Nephron (organoid): ENCODE measurements around the gene CACNA2D3.

Experiments
- H3K27ac Mint-ChIP-seq, 3 experiments: 2 replicates each; pipeline ENCODE4 v1.8.0; 2020; ENCODE audit warnings: mixed read lengths in 3 of 3, mild to moderate bottlenecking in 2 of 3, moderate library complexity in 1 of 3
- H3K27me3 Mint-ChIP-seq: 2 replicates; pipeline ENCODE4 v1.8.0; 2021; ENCODE audit warnings: low read depth, mild to moderate bottlenecking, moderate library complexity, mixed read lengths
- H3K36me3 Mint-ChIP-seq: 2 replicates; pipeline ENCODE4 v1.8.0; 2020; ENCODE audit warnings: low read depth, mixed read lengths
- H3K4me1 Mint-ChIP-seq: 2 replicates; pipeline ENCODE4 v1.8.0; 2020; ENCODE audit warnings: mixed read lengths
- H3K4me3 Mint-ChIP-seq, 3 experiments: 2 replicates each; pipeline ENCODE4 v1.8.0; 2020; ENCODE audit warnings: mild to moderate bottlenecking in 3 of 3, mixed read lengths in 3 of 3, moderate library complexity in 2 of 3
- H3K9me3 Mint-ChIP-seq: 2 replicates; pipeline ENCODE4 v1.8.0; 2020; ENCODE audit warnings: mixed read lengths
- CTCF ChIP-seq, 3 experiments: fragments of 200-600 bp; sonication (generic); IDR thresholded peaks; one replicate each; pipeline ENCODE4 v1.5.0; 2021; ENCODE audit warnings: antibody characterized with exemption in 3 of 3; ENCODE audit not compliant: unreplicated experiment in 3 of 3

Gene CACNA2D3

GRCh38 chr3:54433846-54434245 lies 311.5 kb downstream of the CACNA2D3 start:
- peak; percentile 38 to 54 (median 47) for TF ChIP-seq CTCF (IDR thresholded peaks at IDR 0.05; ENCODE audit: unreplicated experiment in 3 of 3)
- Mint-ChIP-seq H3K4me1 (peaks cover 5% of the 10 kb centered on the region), H3K27ac (no peak overlapping the region), H3K27me3 (peaks cover 7% of the 10 kb centered on the region), H3K4me3 (no peak overlapping the region), H3K36me3 (no peaks in the 10 kb centered on the region), H3K9me3 (no peaks in the 10 kb centered on the region)

- TF ChIP-seq CTCF (IDR thresholded peaks at IDR 0.05; ENCODE audit: unreplicated experiment in 3 of 3): no peak
- Mint-ChIP-seq H3K27ac (no peak overlapping the region), H3K36me3 (no peaks in the 10 kb centered on the region), H3K27me3 (peaks cover 3% of the 10 kb centered on the region), H3K4me1 (no peaks in the 10 kb centered on the region), H3K9me3 (no peaks in the 10 kb centered on the region), H3K4me3 (no peak overlapping the region)
Observed at GRCh38 chr3:54434756-54435155, 312.4 kb downstream of the CACNA2D3 start.

- Mint-ChIP-seq H3K27me3 (peaks cover 3% of the 10 kb centered on the region), H3K4me3 (no peak overlapping the region), H3K36me3 (no peaks in the 10 kb centered on the region), H3K9me3 (no peaks in the 10 kb centered on the region), H3K27ac (no peak overlapping the region), H3K4me1 (no peaks in the 10 kb centered on the region)
- TF ChIP-seq CTCF (IDR thresholded peaks at IDR 0.05; ENCODE audit: unreplicated experiment in 3 of 3): no peak
Observed at GRCh38 chr3:54437271-54437670, 314.9 kb downstream of the CACNA2D3 start.

- H3K4me1 Mint-ChIP-seq: no peaks in the 10 kb centered on the region
- H3K9me3 Mint-ChIP-seq: no peaks in the 10 kb centered on the region
- H3K27ac Mint-ChIP-seq: no peak overlapping the region
- TF ChIP-seq CTCF (IDR thresholded peaks at IDR 0.05; ENCODE audit: unreplicated experiment in 3 of 3): no peak
- no peaks in the 10 kb centered on the region for H3K36me3 Mint-ChIP-seq
- peaks cover 8% of the 10 kb centered on the region for H3K27me3 Mint-ChIP-seq
- H3K4me3 Mint-ChIP-seq: no peak overlapping the region
Observed at GRCh38 chr3:54443561-54444161, 321.3 kb downstream of the CACNA2D3 start.

- H3K4me3 Mint-ChIP-seq: no peak overlapping the region
- H3K36me3 Mint-ChIP-seq: no peaks in the 10 kb centered on the region
- no peak for TF ChIP-seq CTCF (IDR thresholded peaks at IDR 0.05; ENCODE audit: unreplicated experiment in 3 of 3)
- H3K27ac Mint-ChIP-seq: no peak overlapping the region
- no peaks in the 10 kb centered on the region for H3K9me3 Mint-ChIP-seq
- H3K4me1 Mint-ChIP-seq: no peaks in the 10 kb centered on the region
- H3K27me3 Mint-ChIP-seq: peaks cover 8% of the 10 kb centered on the region
Observed at GRCh38 chr3:54445630-54446029, 323.3 kb downstream of the CACNA2D3 start.

- no peak overlapping the region for H3K27ac Mint-ChIP-seq
- peaks cover 8% of the 10 kb centered on the region for H3K27me3 Mint-ChIP-seq
- no peaks in the 10 kb centered on the region for H3K36me3 Mint-ChIP-seq
- no peaks in the 10 kb centered on the region for H3K4me1 Mint-ChIP-seq
- TF ChIP-seq CTCF (IDR thresholded peaks at IDR 0.05; ENCODE audit: unreplicated experiment in 3 of 3): no peak
- no peak overlapping the region for H3K4me3 Mint-ChIP-seq
- peaks cover 5% of the 10 kb centered on the region for H3K9me3 Mint-ChIP-seq
Observed at GRCh38 chr3:54447427-54447826, 325.1 kb downstream of the CACNA2D3 start.
